Measurements from ENCODE around the gene ATXN7L2.

DNA sequence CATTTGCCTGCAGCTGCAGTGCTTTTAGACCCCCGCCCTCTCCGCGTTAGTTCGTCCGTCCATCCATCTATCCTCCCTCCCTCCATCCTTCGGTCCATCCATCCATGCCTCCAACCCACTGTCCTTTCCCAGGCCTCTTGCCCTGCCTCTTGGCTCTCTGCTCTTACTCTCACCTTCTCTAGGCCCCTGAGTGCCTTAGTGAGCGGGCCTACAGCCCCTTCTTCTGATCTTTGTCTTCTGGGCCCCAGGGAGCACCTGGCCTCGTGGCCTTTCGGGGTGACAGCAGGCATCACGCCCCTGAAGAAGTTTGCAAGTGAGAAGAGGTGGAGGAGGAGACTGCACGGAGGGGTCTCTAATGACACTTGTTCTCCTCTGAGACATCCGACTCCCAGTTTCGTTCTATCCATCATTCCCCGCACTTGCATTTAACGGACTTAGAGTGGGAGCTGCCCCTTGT, 842 bp downstream of the ATXN7L2 start:
- no peak for TF ChIP-seq EZH2 (IDR thresholded peaks at IDR 0.05; ENCODE audit: insufficient read depth, low read length)
- TF ChIP-seq, protein P1, sequence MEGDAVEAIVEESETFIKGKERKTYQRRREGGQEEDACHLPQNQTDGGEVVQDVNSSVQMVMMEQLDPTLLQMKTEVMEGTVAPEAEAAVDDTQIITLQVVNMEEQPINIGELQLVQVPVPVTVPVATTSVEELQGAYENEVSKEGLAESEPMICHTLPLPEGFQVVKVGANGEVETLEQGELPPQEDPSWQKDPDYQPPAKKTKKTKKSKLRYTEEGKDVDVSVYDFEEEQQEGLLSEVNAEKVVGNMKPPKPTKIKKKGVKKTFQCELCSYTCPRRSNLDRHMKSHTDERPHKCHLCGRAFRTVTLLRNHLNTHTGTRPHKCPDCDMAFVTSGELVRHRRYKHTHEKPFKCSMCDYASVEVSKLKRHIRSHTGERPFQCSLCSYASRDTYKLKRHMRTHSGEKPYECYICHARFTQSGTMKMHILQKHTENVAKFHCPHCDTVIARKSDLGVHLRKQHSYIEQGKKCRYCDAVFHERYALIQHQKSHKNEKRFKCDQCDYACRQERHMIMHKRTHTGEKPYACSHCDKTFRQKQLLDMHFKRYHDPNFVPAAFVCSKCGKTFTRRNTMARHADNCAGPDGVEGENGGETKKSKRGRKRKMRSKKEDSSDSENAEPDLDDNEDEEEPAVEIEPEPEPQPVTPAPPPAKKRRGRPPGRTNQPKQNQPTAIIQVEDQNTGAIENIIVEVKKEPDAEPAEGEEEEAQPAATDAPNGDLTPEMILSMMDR (IDR thresholded peaks at IDR 0.05; ENCODE audit: insufficient read depth, low read depth, low read length): no peak
